Cortex of kidney (tissue), 1 donor: ENCODE data around the gene HIGD2A.

ENCODE experiments used
- DNase-seq: peaks from one replicate; lab custom pipeline; 2025; lab: John Stamatoyannopoulos, UW

Gene HIGD2A, protein sequence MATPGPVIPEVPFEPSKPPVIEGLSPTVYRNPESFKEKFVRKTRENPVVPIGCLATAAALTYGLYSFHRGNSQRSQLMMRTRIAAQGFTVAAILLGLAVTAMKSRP

DNA sequence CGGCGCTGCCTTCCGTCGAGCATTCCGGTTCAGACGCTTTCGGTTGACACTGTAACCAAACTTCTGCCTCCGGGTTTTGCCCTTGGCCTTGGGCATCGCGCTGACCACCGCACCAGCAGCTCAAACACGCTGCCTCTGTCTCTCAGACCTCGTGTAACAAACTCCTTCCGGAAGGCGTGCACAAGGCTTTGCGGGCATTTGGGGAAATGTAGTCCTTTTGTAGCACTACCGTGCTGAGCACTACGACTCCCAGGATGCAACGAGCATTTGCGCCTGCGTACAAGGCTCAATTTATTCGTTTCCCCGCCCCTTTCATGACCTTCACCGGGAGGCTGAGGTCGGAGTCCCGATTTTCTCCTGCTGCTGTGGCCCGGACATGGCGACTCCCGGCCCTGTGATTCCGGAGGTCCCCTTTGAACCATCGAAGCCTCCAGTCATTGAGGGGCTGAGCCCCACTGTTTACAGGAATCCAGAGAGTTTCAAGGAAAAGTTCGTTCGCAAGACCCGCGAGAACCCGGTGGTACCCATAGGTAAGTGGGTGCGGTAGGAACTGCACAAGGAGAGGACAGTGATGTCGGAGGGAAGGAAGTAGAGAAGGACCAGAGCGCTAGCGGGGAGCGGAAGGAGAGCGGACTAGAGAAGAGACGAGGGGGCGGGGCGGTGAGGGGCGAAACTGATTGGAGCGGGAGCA is at the start of gene HIGD2A, which contains the start of gene NOP16:
Gene HIGD2A, plus strand, starts transcription at position 308 of the 691 bp plus-strand sequence. Its CDS starts 69 bp downstream, at position 377.
Gene NOP16, minus strand, starts transcription at position 155 of the 691 bp plus-strand sequence. Its CDS starts 59 bp downstream, at position 96.
- no peak for DNase-seq

DNA sequence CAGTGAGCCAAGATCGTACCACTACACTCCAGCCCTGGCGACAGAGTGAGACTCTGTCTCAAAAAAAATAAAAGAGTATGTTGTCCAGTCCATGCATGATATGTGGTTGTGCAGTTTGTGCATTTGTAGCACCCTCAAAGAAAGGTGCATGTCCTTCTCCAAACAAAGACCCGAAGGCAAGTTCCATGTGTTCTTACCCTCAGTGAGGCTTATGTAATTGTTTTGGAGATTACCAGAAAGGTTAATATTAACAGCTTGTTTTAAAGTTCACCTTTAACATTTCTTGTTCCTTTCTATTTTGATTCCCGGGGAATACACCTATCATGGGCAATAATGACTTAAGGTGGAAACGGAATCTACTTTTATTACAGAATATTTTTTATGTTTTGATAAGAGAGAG is 49.2 kb upstream of the HIGD2A start:
- DNase-seq: no peak

DNA sequence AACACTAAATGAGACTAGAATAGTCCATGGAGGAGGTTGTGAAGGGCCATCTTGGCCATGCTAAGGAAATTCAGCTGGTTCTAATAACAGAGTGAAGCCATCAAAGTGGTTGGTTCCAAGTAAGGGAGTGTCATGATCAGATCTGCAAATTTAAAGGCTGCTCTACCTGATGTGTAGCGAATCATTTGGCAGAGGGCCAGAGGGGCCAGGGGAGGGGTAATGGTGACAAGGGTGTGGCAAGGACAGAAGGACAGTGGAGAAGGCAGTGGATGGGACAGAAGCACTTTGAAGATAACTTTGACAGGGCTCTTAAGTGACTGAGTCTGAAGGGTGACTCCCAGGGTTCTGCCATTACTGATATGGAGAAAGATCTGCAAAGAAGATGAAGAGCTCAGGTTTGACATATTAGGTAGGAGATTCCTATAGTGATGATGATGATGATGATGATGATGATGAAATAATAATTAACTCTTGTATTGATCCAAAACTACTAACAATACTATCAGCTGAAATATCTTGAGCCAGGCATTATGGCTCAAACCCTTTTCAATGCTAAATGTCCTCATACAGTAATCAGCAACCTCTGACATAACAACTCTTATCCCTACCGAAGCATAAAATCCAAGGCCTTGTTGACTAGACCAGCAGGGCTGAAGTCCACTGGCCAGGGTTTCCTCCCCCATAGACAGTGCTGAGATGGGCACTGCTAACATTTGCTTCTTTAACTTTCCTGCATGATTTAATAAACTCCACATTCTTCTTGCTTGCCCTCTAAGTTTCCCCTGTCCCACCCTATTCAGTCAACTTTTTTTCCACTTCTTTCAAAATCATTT is 47.0 kb upstream of the HIGD2A start:
- DNase-seq: no peak

DNA sequence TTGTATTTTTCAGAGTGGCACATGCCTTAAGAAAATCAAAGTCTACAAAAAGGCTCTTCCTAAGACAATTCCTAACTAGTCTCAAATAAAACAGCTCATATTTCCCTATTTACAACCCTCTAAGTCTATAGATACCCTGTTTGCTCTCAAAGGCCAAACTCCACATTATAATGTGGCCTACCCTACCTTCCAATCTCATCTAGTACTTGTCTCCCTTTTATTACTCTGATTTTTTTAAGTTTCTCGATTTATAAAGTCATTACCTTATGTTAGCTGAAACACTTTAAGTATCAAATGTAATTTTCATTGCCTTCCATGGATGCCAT is 46.4 kb upstream of the HIGD2A start:
- no peak for DNase-seq

DNA sequence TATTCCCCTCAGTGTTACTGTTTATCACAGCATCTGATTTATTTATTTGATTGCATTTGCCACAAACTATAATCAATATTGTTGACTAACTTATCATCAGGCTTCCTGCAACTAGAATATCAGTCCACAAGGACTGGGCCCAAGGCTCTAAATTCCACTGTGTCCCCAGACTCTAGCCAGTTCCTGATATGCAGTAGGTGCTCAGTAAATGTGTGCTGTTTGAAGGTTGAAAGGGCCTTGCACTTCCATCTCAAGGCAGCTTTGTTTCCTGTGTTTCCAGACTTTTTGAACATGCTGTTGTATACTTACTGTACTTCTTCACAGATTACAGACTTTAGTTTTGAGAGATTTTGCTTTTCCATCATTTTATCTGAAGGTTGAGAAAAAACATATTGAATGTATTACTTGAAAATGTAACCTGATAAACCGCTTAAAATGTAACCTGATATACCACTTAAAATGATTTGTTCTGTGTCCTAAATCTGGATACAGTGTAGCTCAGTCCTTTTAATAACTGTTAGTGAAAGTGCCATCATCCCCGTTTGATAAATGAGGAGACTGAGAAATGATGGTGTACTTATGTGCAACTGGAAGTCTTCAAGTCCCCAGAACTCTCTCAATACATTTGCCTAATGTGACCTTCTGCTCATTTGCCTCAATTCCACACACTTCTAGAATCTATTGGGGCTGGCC is 45.6 kb upstream of the HIGD2A start:
- DNase-seq: no peak

DNA sequence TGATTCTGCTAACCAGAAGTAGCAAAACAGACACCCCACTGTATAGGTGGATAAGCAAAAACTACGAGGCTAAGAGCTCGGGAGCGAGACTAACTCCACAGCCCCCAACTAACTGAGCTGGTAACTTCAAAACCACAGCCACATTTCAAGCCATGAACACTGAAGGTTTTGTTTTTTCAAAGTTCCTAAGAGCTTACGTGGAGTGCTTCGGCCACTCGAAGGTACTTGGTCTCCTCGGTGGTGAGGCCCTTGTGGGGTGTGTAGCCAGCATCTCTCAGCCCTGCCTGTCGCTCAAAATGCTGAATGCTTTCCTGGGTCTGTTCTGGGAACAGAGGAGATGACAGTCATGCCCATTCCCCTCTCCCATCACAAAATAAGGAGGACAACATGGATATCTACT is 38.1 kb upstream of the HIGD2A start:
- DNase-seq: no peak

DNA sequence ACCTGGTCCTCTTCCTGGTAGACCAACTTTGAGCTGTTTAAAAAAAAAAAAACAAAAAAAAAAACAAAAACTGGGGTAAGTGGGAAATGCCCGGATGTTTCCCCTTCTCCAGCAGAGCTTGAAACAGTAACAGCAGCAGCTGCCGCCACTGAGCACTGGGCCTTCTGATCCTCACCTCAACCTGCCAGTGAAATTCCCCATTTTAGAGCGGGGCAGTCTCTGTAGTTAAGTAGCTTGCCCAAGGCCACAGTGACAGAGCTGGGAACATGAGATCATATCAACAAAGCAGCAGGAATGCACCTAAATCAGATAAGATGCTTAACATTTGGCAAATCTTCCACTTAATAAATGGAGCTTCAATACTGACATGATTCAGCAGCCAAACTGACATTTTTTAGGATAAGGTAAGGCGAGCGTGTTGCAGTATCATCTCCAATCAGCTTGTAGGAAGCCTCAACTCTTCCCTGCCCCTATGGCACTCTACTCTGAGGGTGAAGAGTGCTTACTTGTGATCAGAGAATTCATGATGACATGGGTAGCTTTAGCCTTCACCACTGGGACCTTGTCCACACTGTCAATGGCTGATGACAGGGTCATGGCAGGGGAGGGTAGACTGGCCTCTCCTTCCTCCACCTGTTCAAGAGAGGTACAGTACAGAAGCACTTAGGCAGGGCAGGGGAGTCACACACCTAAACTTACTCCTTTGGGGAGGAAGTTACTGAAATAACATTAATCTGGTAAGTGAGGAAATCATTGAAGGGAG is 36.3 kb upstream of the HIGD2A start:
- DNase-seq: no peak

DNA sequence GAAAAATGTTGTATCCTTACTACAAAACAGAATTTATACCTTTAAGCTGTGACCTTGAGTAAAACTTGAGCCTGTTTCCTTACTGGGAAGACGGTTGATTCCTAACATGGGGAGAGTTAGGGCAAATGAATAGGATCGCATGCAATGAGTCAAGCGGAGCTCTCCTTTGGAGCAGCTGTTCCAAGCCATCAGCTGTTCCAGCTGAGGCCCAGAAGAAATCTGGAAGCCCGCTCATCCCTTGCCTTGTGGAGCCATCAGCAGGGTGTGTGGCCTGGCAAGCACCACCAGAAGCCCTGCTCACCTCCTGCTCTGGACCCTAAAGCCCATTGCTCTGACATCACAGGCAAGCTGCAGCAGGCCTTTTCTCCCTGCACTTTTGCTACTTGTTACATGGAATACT is 35.0 kb upstream of the HIGD2A start:
- no peak for DNase-seq

DNA sequence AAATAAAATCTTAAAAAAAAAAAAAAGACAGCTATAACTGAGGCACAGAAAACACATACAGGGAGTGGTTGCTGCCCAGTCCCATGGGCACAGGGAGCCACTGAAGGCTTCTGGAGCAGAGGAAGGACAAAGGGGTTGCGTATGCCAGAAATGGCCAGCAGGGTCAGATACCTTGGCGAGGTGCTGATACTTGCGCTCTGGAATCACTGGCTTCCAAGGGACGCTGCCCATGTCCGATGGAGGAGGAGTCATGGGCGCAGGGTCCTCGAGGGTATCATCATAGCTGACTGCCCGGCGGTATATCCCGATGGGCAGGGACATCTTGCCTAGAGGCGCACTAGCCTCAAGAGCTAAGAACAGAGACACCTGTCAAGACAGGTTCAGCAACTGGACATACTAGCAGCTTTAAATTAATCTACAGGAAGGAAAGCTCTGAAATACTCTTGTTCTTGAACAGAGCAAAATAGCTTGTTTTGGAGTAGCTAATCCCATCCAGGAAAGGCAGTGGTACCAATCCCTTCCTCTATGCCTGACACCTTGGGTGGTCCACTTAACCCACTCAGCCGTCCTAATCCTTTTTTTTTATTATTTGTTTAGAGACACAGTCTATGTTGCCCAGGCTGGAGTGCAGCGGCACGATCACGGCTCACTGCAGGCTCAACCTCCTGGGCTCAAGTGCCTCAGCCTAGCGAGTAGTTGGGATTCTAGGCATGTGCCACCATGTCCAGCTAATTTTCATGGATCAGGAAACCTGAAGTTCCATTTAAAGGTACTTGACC is 33.0 kb upstream of the HIGD2A start:
- no peak for DNase-seq

DNA sequence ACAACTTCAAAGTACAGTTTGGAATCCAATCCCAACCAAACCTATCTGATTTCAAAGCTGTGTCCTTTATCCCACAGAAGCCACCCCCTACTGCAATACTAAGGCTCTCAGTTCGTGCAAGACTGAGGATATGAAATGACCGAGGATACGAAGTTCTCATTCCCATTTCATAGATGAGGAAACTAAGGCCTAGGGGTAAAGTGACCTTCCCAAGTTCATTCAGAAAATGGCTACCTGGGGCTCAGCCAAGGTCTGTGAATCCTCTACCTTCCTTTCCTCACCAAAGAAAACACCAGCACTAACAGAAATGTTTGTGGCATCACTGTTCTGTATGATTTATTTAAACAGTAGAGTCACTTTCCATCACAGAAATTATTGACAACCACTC is 32.4 kb upstream of the HIGD2A start:
- no peak for DNase-seq

DNA sequence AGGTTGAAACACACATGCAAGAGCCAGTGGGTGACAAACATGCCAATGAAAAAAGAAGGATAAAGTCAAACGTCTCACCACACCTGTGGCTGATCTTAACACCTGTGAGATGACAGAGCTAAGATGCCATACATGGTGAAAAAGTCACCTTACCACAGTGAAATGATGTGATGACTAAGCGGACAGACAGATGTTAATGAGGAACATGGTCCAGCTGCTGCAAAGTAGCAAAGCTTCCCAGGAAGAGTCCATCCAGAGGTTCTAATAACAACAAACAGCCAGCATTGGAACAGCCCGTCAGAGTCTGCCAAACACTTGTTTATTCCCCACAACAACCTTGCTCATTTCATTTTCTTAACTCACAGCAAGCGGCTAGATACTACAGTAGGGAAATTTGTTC is 28.9 kb upstream of the HIGD2A start:
- no peak for DNase-seq

DNA sequence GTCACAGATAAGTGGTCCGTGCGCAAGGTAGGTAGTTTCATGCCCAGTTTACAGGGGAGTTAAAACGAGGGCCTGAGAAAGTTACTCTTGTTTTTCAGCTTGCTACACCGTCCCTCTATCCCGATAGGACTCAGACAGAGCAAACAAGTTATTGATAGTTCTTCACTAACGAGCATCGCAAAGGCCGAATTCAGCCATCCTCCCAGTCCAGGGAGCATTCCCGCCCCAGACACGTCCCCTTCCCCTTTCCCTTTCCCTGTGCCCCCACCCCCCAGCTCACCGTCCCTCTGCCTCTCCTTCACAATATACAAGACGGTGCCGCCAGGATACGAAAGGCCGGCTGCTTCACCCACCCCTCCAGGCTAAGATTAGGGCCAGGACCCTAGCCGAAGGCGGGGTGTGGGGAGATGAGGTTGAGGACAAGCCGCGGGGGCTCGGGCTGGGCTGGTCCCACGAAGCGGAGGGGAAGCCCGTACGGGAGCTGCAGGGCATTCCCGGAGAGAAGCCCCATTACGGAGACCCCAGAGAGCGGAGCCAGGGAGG is 27.6 kb upstream of the HIGD2A start:
- DNase-seq: no peak

DNA sequence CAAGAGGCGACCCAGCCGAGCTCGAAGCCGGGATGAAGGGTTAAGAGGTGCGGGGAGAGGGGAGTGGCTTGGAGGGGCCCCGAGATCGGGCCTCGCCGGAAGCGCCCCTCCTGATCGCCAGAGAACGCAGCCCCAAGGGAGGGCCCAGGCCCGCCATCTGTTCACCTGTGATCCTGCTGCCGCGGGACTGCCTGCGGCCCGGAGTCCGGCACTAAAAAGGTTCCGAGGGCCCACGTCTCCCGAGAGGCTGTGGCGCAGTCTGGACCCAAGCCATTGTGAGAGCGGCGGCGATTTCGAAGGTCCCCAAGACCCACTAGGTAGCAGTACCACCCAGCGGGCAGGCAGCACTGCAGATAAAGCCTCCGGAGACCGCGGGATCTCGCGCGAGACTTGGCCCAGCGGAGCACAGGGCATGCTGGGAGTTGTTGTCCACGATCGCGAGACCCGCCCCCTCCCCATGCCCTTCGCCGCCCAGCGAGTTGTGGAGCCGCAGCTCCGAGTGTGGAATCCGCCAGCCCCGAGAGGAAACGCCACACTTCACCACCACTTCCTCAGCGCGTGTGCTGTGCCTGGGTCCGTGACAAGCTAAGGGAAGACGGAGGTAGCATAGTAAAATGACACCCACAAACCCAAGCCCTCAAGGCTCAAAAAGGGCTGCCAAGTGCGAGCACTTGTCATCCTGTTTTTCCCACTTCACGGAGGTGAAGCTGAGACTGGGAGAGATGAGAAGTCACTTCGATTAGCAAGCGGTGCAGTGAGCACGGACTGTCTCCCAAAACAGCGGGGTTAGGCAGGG is 26.9 kb upstream of the HIGD2A start, which contains the start of gene KIAA1191:
Gene KIAA1191, minus strand, starts transcription at position 328 of the 796 bp plus-strand sequence. CDS start 2,256 bp downstream, outside the sequence.
- no peak for DNase-seq

DNA sequence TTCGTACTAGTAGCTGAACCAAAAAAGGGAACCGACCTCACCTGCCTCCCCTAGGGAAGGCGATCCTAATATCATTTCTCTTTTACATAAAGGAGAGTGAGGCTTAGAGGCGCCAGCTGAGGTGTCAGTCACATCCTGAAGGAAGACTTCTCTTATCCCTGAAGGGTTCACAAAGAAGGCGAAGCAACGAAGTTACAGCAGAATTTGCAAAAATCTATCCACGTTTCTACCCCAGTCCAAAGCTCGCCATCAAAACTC is 26.4 kb upstream of the HIGD2A start:
- no peak for DNase-seq

DNA sequence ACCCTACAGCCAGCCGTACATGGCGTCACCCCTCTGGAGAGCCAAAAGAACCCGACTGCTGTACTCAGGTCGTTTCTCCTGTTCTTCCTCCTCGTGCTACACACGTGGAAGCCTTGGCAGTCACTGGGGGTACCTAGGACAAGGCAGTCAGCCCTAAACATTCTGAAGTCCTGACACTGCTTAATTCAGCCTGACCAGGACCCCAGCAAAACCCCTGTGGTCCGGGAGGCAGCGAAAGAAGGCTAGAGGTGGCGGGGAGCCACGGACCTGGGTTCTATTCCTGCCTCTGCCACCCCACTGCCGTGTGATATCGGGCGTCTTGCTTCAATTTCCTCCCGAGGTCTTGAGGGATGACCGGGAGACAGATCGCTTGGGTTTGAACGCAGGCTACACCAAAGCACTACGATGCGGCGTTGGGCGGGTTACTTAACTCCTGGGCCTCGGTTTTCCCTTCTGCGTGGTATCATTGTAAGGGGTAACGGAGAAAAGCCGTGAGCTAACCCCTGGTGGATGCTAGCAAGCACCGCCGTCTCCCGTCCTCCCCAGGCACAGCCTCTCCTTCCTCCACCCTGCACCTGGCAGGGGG is 23.7 kb upstream of the HIGD2A start:
- DNase-seq: no peak

DNA sequence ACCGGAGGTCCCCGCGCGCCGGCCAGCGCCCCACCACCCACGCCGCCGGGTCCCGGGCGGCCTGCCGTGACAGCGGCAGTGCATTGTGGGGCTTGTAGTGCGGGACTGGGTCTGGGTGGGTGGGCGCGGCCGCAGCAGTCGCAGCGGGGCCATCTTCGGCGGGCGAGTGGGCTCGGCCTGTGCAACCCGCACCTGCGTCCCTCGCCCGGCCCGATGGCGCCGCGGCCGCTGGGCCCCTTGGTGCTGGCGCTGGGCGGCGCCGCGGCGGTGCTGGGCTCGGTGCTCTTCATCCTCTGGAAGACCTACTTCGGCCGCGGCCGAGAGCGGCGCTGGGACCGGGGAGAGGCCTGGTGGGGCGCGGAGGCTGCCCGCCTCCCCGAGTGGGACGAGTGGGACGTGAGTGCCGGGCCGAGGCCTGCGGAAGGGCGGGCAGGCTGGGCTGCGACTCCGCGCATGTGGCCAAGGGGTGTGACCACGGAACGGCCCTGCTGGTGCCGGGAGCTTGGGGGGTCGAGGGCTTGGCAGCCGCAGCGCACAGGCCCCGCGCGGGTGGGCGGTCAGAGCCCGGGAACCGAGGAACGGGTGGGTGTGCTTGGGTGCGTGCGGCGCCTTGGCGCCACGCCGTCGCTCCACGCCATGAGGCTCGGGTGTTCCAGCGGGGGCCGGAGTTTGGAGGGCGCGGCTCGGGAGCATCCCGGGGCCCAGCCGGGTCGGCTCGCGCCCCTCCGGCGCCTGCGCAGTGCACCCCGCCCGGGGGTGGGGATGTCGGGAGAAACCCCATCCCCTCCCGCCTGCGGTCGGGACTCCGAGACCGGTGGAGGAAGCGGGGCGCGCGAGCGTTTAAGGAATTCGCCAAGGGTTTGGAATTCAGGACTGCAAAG is 23.0 kb upstream of the HIGD2A start, which contains the start of gene ARL10:
Gene ARL10, plus strand, starts transcription at position 137 of the 881 bp plus-strand sequence. Its CDS starts 77 bp downstream, at position 214.
- DNase-seq: no peak

DNA sequence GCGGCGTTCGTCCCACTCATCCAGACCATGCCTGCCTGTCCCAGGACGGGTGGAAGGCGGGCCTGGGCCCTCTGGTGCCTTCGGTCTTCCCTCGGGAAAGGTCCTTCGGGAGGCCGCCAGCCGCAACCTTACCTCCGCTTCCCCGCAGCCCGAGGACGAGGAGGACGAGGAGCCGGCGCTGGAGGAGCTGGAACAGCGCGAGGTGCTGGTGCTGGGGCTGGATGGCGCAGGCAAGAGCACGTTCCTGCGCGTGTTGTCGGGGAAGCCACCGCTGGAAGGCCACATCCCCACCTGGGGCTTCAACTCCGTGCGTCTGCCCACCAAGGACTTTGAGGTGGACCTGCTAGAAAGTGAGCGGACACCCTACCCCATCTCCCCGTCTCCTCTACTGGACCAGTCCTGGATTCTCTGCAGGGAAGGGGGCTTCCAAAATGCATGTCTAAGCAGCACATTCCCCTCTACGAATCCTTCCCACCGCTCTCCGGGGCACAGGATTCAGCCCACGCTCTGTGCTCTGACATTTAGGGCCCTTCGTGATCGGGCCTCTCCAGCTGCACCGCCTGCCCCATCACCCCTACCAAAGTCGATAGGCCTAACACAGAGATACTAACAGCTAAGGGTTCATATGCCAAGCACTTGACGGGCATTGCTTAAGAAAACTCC is 22.2 kb upstream of the HIGD2A start:
- no peak for DNase-seq

DNA sequence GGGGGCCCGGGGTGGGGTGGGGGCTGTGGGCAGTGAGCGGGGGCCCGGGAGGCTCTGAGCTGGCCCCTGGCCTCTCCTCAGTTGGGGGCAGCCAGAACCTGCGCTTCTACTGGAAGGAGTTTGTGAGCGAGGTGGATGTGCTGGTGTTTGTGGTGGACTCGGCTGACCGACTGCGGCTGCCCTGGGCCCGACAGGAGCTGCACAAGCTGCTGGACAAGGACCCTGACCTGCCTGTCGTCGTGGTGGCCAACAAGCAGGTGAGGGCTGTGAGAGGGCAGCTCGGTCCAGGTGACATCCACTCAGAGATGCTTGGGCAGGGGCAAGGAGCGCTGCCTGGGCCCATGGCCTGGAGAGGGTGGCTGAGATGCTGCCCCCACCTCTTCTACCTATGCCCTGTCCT is 19.8 kb upstream of the HIGD2A start:
- DNase-seq: no peak
